OCI-LY7 (cell line): ENCODE data around the gene H1-8.

ENCODE experiments used
- CTCF ChIP-seq: fragments of 200-600 bp; sonication (generic); conservative IDR thresholded peaks from 2 replicates; pipeline ENCODE4 v1.5.1; 2014; ENCODE audit warnings: mild to moderate bottlenecking, antibody characterized with exemption, low read length, moderate library complexity, mixed read lengths
- EZH2phosphoT487 ChIP-seq: fragments of 200-600 bp; sonication (generic); IDR thresholded peaks from 2 replicates; pipeline ENCODE4 v1.6.1; 2018; ENCODE audit warnings: low read depth, borderline replicate concordance, mild to moderate bottlenecking, mixed run types, antibody characterized with exemption, low read length, moderate library complexity, mixed read lengths

- TF ChIP-seq CTCF (no peak), EZH2phosphoT487 (no peak)
Measured at GRCh38 chr3:129565902-129566301, 22.9 kb downstream of the H1-8 start.
